ENCODE measurements around the gene CPD.

DNA sequence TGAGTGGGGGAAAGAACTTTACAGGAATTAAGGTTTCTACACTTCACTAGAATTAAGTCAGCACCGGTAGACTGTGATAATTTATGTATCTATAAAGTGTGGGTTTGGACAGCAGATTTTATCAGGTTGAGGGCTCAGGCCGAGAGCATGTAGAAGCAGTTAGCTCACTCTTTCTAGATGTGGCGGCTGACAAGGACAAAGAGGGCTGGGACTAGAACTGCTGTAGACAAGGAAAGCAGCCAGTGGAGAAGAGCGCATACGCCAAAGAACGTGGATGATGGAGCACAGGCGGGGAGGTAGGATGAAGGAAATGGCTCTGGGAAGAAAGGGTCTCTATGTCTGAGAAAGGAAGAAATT lies 98.0 kb downstream of the CPD start:
- TF ChIP-seq POLR2A (IDR thresholded peaks at IDR 0.05; ENCODE audit: low read depth, low read length) (no peak), TAF1 (IDR thresholded peaks at IDR 0.05; ENCODE audit: borderline replicate concordance, low read depth, low read length) (no peak), POLR2AphosphoS5 (IDR thresholded peaks at IDR 0.05; ENCODE audit: low read depth, low read length) (no peak)
